Caki2 (cell line): ENCODE data around the gene DDX56. TPM values are rescaled to one million over a fixed set of nuclear protein-coding genes. Genes with fewer than 3 reads are reported as not detected.

Source experiments
- DNase-seq: peaks from one replicate; pipeline ENCODE4 v3.0.0-alpha.2; 2015; ENCODE audit warnings: low read depth
- in situ Hi-C: cut with HindIII; loops from 2 replicates; pipeline ENCODE4 v1.10.0; 2016; ENCODE audit warnings: low sequenced_read_pairs, low pct_unique_long_range_greater_than_20kb, mixed read lengths
- total RNA-seq: library from RNA; depleted of rRNA; stranded (reverse); fragments of >200 nt; shearing (Covaris generic); gene quantifications from 2 replicates; pipeline ENCODE4 v1.2.3, GENCODE V29; 2014; ENCODE audit warnings: low replicate concordance; rRNA removed

The DDX56 gene
- total RNA-seq, 1 experiment from 2014 or later, result 131 TPM

- in situ Hi-C loops, result no loop called here
Measured at GRCh38 chr7:44519546-44519945, 54.2 kb downstream of the DDX56 start.

GRCh38 chr7:44518761-44519160 lies 54.9 kb downstream of the DDX56 start:
- in situ Hi-C loops, result no loop called here

More at GRCh38 chr7:44519546-44519945, 54.2 kb downstream of the DDX56 start:
- no peak for DNase-seq

GRCh38 chr7:44517175-44517574 lies 56.5 kb downstream of the DDX56 start:
- DNase-seq, result no peak
- in situ Hi-C loops, result no loop called here

More at GRCh38 chr7:44518761-44519160, 54.9 kb downstream of the DDX56 start:
- no peak for DNase-seq

Other genes with a start within 250 kb of the DDX56 start
- 0.14 and 0.23 TPM in 2 replicates for gene CAMK2B, start 248.3 kb downstream of the DDX56 start, total RNA-seq
- gene NUDCD3, start 83.2 kb downstream of the DDX56 start, total RNA-seq, result 29.4 and 30.3 TPM in 2 replicates
- gene NPC1L1, start 32.6 kb downstream of the DDX56 start, total RNA-seq, result not detected in 2 replicates
- gene TMED4, start 8.3 kb upstream of the DDX56 start, total RNA-seq, result 263 and 317 TPM in 2 replicates
- gene OGDH, start 32.7 kb upstream of the DDX56 start, total RNA-seq, result 33.4 and 56.0 TPM in 2 replicates
- gene ZMIZ2, start 174.9 kb upstream of the DDX56 start, total RNA-seq, result 4.6 and 20.0 TPM in 2 replicates
- 5,475 and 6,139 TPM in 2 replicates for gene PPIA, start 222.8 kb upstream of the DDX56 start, total RNA-seq